Tibial nerve (tissue), 4 donors: Measurements from ENCODE around the gene OSCP1. TPM values are rescaled to one million over a fixed set of nuclear protein-coding genes. Genes with fewer than 3 reads are reported as not detected.

ENCODE experiments used
- DNase-seq, 2 donors: peaks; one replicate each; pipeline ENCODE4 v3.0.0-alpha.2; 2019; ENCODE audit warnings: low spot score in 2 of 2
- H3K27ac ChIP-seq, 4 donors: fragments of 200-600 bp; sonication (generic) in 3 of 4; one replicate each; pipeline ENCODE4 v1.5.1; 2017 to 2019; ENCODE audit warnings: mild to moderate bottlenecking in 1 of 4
- H3K27me3 ChIP-seq, 2 donors: fragments of 200-600 bp; sonication (generic) in 1 of 2; one replicate each; pipeline versions ENCODE4 v1.5.1 to v1.6.0; 2017 to 2019
- H3K36me3 ChIP-seq, 3 donors: fragments of 200-600 bp; sonication (generic); one replicate each; pipeline ENCODE4 v1.5.1; 2018 to 2019
- H3K4me1 ChIP-seq, 4 donors: fragments of 200-600 bp; sonication (generic) in 3 of 4; one replicate each; pipeline ENCODE4 v1.5.1; 2017 to 2019
- H3K4me3 ChIP-seq, 4 donors: fragments of 200-600 bp; sonication (generic) in 3 of 4; one replicate each; pipeline ENCODE4 v1.5.1; 2017 to 2019; ENCODE audit warnings: mild to moderate bottlenecking in 1 of 4, moderate library complexity in 1 of 4
- H3K9me3 ChIP-seq, 4 donors: fragments of 200-600 bp; sonication (generic) in 3 of 4; one replicate each; pipeline ENCODE4 v1.5.1; 2017 to 2019
- CTCF ChIP-seq, 5 experiments: fragments of 200-600 bp in 3 of 5; fragments of 450-650 bp in 2 of 5; sonication (generic) in 3 of 5; IDR thresholded peaks; one replicate each; pipeline ENCODE4 v1.5.1; 2016 to 2019; ENCODE audit warnings: antibody characterized with exemption in 5 of 5, mild to moderate bottlenecking in 3 of 5, moderate library complexity in 2 of 5
- EP300 ChIP-seq, 2 donors: sonication (generic); formaldehyde crosslinking; IDR thresholded peaks; one replicate each; pipeline ENCODE4 v1.6.1; 2017; ENCODE audit warnings: antibody characterized with exemption in 2 of 2, mild to moderate bottlenecking in 1 of 2
- POLR2A ChIP-seq, 2 donors: fragments of 450-650 bp; IDR thresholded peaks; one replicate each; pipeline ENCODE4 v1.6.1; 2017; ENCODE audit warnings: antibody characterized with exemption in 2 of 2, mild to moderate bottlenecking in 2 of 2, moderate library complexity in 2 of 2
- WGBS, 2 donors: methylation state at CpG; one replicate each; pipeline ENCODE4 v1.1.5; 2018; 5-methylcytosine and 5-hydroxymethylcytosine counted together
- total RNA-seq, 4 donors: library from RNA; depleted of rRNA; stranded (reverse); fragments of >200 nt; gene quantifications; one replicate each; pipeline ENCODE4 v1.1.0, GENCODE V29; 2016

Gene OSCP1
- total RNA-seq, 4 donors from 2014 or later: 7.2 to 32.4 (median 17.6) TPM

GRCh38 chr1:36440044-36440443, 10.2 kb downstream of the OSCP1 start:
- TF ChIP-seq POLR2A (IDR thresholded peaks at IDR 0.05): no peak
- TF ChIP-seq EP300 (IDR thresholded peaks at IDR 0.05): no peak
- TF ChIP-seq CTCF (IDR thresholded peaks at IDR 0.05): no peak
- no peak for DNase-seq
- Histone ChIP-seq H3K27ac (no peak overlapping the region), H3K9me3 (no peaks in the 10 kb centered on the region), H3K4me3 (no peak overlapping the region), H3K27me3 (no peaks in the 10 kb centered on the region), H3K36me3 (peaks cover 0 to 40% (median 0%) of the 10 kb centered on the region in 3 donors), H3K4me1 (no peaks in the 10 kb centered on the region)
- 36 to 42% methylated on average over 3 of the region's 3 CpGs for WGBS, 2 donors

DNA sequence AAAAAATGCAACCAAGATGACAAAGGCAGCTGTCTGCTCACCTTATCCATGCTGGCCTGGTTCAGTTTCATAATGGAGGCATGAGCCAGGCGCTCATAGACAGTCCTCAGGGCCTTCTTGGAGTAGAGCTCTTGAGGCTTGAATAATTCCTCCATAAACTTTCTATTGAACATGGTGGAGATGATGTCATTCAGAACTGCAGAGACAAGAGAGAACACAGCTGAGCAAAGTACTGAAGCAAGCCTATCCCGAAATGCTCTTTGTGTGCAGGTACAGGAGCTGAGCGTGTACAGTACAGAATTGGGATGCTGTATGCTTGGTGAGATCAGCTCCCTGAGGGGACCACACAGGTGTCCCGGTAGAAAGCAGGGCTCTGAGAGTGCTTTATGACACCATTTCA, 11.5 kb downstream of the OSCP1 start:
- DNase-seq: no peak
- Histone ChIP-seq H3K27me3 (no peaks in the 10 kb centered on the region), H3K4me3 (no peak overlapping the region), H3K27ac (no peak overlapping the region), H3K4me1 (no peaks in the 10 kb centered on the region), H3K36me3 (peaks cover 0 to 43% (median 0%) of the 10 kb centered on the region in 3 donors), H3K9me3 (no peaks in the 10 kb centered on the region)
- 80 to 98% methylated on average over 4 of the region's 4 CpGs for WGBS, 2 donors
- TF ChIP-seq CTCF (IDR thresholded peaks at IDR 0.05) (no peak), POLR2A (IDR thresholded peaks at IDR 0.05) (no peak)

GRCh38 chr1:36436821-36437220, 13.4 kb downstream of the OSCP1 start:
- Histone ChIP-seq H3K36me3 (peaks cover 0 to 45% (median 0%) of the 10 kb centered on the region in 3 donors), H3K4me1 (no peaks in the 10 kb centered on the region), H3K4me3 (no peak overlapping the region), H3K27ac (no peak overlapping the region), H3K27me3 (no peaks in the 10 kb centered on the region), H3K9me3 (no peaks in the 10 kb centered on the region)
- DNase-seq: no peak
- TF ChIP-seq EP300 (IDR thresholded peaks at IDR 0.05) (no peak), CTCF (IDR thresholded peaks at IDR 0.05) (no peak), POLR2A (IDR thresholded peaks at IDR 0.05) (no peak)
- 87 to 88% methylated on average over 1 of the region's 1 CpG for WGBS, 2 donors

DNA sequence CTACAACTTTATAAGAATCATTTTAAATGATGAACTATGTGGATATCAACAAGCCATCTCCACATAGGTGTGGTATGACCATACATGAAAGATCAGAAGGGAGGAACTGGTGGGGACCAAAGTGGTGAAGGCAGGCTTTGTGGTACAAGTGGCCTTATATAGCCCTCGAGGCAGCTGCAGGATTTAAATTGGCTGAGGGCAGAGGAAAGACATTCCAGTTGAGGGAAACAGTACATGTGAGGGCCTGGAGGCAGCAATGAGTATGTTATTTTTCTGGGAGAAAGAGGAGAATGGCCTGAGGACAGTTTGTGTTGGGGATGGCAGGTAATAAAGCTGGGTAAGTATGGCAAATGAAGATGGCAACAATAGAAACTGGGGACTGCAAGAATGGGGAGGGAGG, 17.1 kb downstream of the OSCP1 start:
- no peak overlapping the region for H3K4me3 ChIP-seq
- TF ChIP-seq EP300 (IDR thresholded peaks at IDR 0.05) (no peak), POLR2A (IDR thresholded peaks at IDR 0.05) (no peak), CTCF (IDR thresholded peaks at IDR 0.05) (no peak)
- no peak overlapping the region for H3K27ac ChIP-seq
- WGBS, 2 donors: 37 to 42% methylated on average over 1 of the region's 1 CpG
- H3K27me3 ChIP-seq: no peaks in the 10 kb centered on the region
- no peaks in the 10 kb centered on the region for H3K9me3 ChIP-seq
- H3K36me3 ChIP-seq: peaks cover 0 to 59% (median 0%) of the 10 kb centered on the region in 3 donors
- H3K4me1 ChIP-seq: no peaks in the 10 kb centered on the region
- DNase-seq: no peak

DNA sequence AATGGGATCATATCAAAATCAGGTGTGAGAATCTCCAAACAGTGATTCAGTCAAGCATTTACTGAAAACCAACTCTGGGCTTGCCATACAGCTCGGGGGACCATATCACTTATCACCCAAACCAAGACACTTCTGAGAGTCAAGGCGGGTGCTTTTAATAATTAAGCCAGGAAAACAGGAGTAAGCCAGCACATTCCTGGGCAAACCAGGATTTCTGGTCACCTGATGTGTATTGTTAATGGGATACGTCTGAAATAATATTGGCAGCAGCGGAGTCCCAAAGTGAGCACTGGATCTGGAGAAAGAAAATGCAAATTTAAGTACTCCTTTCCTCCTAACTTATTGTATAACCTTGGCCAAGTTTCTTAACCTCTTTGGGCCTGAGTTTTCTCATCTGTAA, 17.6 kb downstream of the OSCP1 start:
- Histone ChIP-seq H3K27me3 (no peaks in the 10 kb centered on the region), H3K9me3 (no peaks in the 10 kb centered on the region), H3K36me3 (peaks cover 0 to 55% (median 0%) of the 10 kb centered on the region in 3 donors), H3K4me1 (no peaks in the 10 kb centered on the region), H3K4me3 (no peak overlapping the region), H3K27ac (no peak overlapping the region)
- TF ChIP-seq POLR2A (IDR thresholded peaks at IDR 0.05): no peak
- WGBS, 2 donors: 72 to 78% methylated on average over 4 of the region's 4 CpGs
- DNase-seq: no peak

DNA sequence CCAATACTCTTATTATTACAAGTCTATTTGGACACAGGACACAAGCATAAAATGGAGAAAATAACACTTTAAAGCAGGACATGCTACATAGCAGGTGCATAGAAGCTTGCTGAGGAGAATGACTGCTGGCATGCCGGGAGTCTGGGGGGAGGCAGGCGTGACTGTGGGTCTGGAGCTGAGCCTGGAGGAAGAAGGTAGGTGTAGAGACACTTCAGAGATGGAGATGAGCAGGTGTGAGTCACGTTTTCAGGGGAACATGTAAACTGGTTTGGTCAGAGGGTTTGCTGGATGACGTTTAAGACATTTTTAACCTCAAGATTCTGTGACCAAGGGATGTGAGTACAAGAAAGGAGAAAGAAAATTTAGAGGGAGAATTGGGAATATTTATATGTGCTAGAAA, 24.5 kb downstream of the OSCP1 start:
- Histone ChIP-seq H3K4me1 (peaks cover 0 to 4% (median 0%) of the 10 kb centered on the region in 4 donors), H3K4me3 (no peak overlapping the region), H3K36me3 (peaks cover 0 to 69% (median 0%) of the 10 kb centered on the region in 3 donors), H3K27me3 (no peaks in the 10 kb centered on the region), H3K27ac (no peak overlapping the region), H3K9me3 (no peaks in the 10 kb centered on the region)
- WGBS, 2 donors: 79 to 80% methylated on average over 4 of the region's 4 CpGs
- no peak for DNase-seq
- TF ChIP-seq CTCF (IDR thresholded peaks at IDR 0.05) (no peak), POLR2A (IDR thresholded peaks at IDR 0.05) (no peak), EP300 (IDR thresholded peaks at IDR 0.05) (no peak)
